Gastroesophageal sphincter (tissue), 4 donors: ENCODE data around the gene IFI16. TPM values are rescaled to one million over a fixed set of nuclear protein-coding genes. Genes with fewer than 3 reads are reported as not detected.

ENCODE experiments used
- ATAC-seq: fragments of 150-250 bp; one replicate; pipeline ENCODE4 v1.9.1; 2016; ENCODE audit warnings: mild to moderate bottlenecking, moderate library complexity
- H3K27ac ChIP-seq, 4 donors: fragments of 200-600 bp; sonication (generic) in 3 of 4; 1 replicate in 3 of 4; 2 replicates in 1 of 4; pipeline ENCODE4 v1.5.1; 2016 to 2019
- H3K27me3 ChIP-seq: fragments of 200-600 bp; sonication (generic); one replicate; pipeline ENCODE4 v1.5.1; 2019
- H3K36me3 ChIP-seq, 2 donors: fragments of 200-600 bp; sonication (generic); one replicate each; pipeline ENCODE4 v1.5.1; 2019; ENCODE audit warnings: control low read depth in 1 of 2
- H3K4me1 ChIP-seq, 3 donors: fragments of 200-600 bp; sonication (generic); 1 replicate in 2 of 3; 2 replicates in 1 of 3; pipeline ENCODE4 v1.5.1; 2016 to 2019; ENCODE audit warnings: control low read depth in 2 of 3
- H3K4me3 ChIP-seq, 2 donors: fragments of 200-600 bp; sonication (generic); one replicate each; pipeline ENCODE4 v1.5.1; 2019; ENCODE audit warnings: mild to moderate bottlenecking in 1 of 2, moderate library complexity in 1 of 2
- H3K9me3 ChIP-seq, 3 donors: fragments of 200-600 bp; sonication (generic); one replicate each; pipeline ENCODE4 v1.5.1; 2017 to 2019; ENCODE audit warnings: control low read depth in 2 of 3
- CTCF ChIP-seq, 4 experiments: fragments of 200-600 bp in 2 of 4; fragments of 450-650 bp in 2 of 4; sonication (generic) in 1 of 4; IDR thresholded peaks; one replicate each; pipeline ENCODE4 v1.5.1; 2017 to 2019; ENCODE audit warnings: antibody characterized with exemption in 4 of 4, mild to moderate bottlenecking in 2 of 4, moderate library complexity in 2 of 4
- EP300 ChIP-seq: sonication (generic); formaldehyde crosslinking; IDR thresholded peaks from one replicate; pipeline ENCODE4 v1.6.1; 2017; ENCODE audit warnings: antibody characterized with exemption, mild to moderate bottlenecking
- POLR2A ChIP-seq, 2 donors: fragments of 450-650 bp; IDR thresholded peaks; one replicate each; pipeline ENCODE4 v1.6.1; 2017; ENCODE audit warnings: antibody characterized with exemption in 2 of 2, mild to moderate bottlenecking in 2 of 2, moderate library complexity in 1 of 2
- POLR2AphosphoS5 ChIP-seq: sonication (generic); formaldehyde crosslinking; IDR thresholded peaks from one replicate; pipeline ENCODE4 v1.6.1; 2017; ENCODE audit warnings: antibody characterized with exemption
- WGBS, 2 donors: methylation state at CpG; one replicate each; pipeline ENCODE4 v1.1.5; 2018; ENCODE audit warnings: low coverage in 1 of 2; 5-methylcytosine and 5-hydroxymethylcytosine counted together
- total RNA-seq, 4 donors: library from RNA; depleted of rRNA; stranded (reverse); fragments of >200 nt; gene quantifications; one replicate each; pipeline ENCODE4 v1.1.0, GENCODE V29; 2016

IFI16 gene
- total RNA-seq, 4 donors from 2014 or later: 25.2 to 73.4 (median 47.5) TPM

DNA sequence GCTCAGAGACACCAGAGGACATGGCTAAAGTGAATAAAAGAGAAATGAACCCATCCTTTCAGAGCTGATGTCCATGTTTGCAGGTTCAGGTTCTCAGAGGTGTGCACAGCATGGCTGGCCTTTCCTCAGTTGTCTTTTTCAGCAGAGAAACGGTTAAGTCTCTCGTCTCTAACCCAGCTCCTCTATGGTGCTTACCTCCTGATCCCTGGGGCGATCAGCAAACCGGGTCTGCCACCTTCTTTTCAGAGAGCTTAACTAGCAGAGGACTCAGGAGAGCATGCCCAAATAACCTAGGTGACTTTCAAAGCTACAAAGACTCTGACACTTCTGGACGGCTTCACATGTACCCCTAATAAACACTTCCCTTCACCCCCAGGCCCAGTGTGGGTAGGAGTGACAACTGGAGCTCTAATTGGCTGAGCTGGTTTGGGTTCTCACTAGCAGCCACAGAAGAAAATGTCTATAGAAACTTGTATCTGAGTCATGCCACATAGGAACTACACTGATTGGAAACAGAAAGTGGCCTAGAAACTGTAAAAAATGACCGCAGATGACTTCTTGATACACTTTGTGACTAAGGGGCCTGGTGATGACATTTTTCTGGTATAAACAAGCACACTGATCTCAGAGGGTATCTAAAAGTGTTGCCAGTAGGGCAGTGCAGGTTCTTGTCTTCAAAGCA, 66.9 kb downstream of the IFI16 start, which contains the start of gene AIM2:
Gene AIM2, minus strand, starts transcription at position 329 of the 682 bp plus-strand sequence. CDS start 3,267 bp downstream, outside the sequence.
- ATAC-seq: no peak
- Histone ChIP-seq H3K4me1 (no peaks in the 10 kb centered on the region), H3K27ac (peak within 1 kb of the TSS in 1 of 4 donors; percentile 14)

GRCh38 chr1:159077120-159077961, 67.6 kb downstream of the IFI16 start:
- Histone ChIP-seq H3K4me3 (no peak overlapping the region), H3K27ac (peak overlapping the region in 1 of 4 donors; percentile 14), H3K4me1 (no peaks in the 10 kb centered on the region), H3K27me3 (no peaks in the 10 kb centered on the region), H3K36me3 (no peaks in the 10 kb centered on the region), H3K9me3 (no peaks in the 10 kb centered on the region)
- TF ChIP-seq POLR2AphosphoS5 (no peak), EP300 (no peak), CTCF (IDR thresholded peaks at IDR 0.05) (no peak), POLR2A (IDR thresholded peaks at IDR 0.05) (no peak)
- 82 to 88% methylated on average over 10 to 12 of the region's 12 CpGs for WGBS, 2 donors
- no peak for ATAC-seq

More for the DNA sequence above, 66.9 kb downstream of the IFI16 start, which contains the start of gene AIM2:
- Histone ChIP-seq H3K36me3 (no peaks in the 10 kb centered on the region), H3K9me3 (no peaks in the 10 kb centered on the region), H3K27me3 (no peaks in the 10 kb centered on the region), H3K4me3 (no peak within 1 kb of the TSS)
- TF ChIP-seq POLR2A (IDR thresholded peaks at IDR 0.05) (no peak), EP300 (no peak), POLR2AphosphoS5 (no peak), CTCF (IDR thresholded peaks at IDR 0.05) (no peak)
- 59 to 76% methylated on average over 5 to 6 of the region's 6 CpGs for WGBS, 2 donors

DNA sequence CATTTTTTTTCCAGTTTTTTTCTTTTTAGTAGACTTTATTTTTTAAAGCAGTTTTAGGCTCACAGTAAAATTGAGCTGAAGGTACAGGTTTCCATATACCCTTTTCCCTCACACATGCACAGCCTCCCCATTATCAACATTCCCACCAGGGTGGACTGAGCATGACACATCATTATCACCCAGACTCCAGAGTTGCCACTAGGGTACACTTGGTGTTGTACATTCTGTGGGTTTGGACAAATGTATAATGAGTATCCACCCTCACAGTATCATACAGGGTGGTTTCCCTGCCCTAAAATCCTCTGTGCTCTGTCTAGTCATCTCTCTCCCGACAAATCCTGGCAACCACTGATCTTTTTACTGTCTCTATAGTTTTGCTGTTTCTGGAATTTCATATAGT, 69.8 kb downstream of the IFI16 start:
- Histone ChIP-seq H3K4me1 (no peaks in the 10 kb centered on the region), H3K36me3 (no peaks in the 10 kb centered on the region), H3K4me3 (no peak overlapping the region), H3K27me3 (no peaks in the 10 kb centered on the region), H3K9me3 (no peaks in the 10 kb centered on the region), H3K27ac (no peak overlapping the region)
- WGBS, 2 donors: 56 to 80% methylated on average over 1 of the region's 1 CpG
- TF ChIP-seq CTCF (IDR thresholded peaks at IDR 0.05) (no peak), POLR2AphosphoS5 (no peak), POLR2A (IDR thresholded peaks at IDR 0.05) (no peak), EP300 (no peak)
- ATAC-seq: no peak

DNA sequence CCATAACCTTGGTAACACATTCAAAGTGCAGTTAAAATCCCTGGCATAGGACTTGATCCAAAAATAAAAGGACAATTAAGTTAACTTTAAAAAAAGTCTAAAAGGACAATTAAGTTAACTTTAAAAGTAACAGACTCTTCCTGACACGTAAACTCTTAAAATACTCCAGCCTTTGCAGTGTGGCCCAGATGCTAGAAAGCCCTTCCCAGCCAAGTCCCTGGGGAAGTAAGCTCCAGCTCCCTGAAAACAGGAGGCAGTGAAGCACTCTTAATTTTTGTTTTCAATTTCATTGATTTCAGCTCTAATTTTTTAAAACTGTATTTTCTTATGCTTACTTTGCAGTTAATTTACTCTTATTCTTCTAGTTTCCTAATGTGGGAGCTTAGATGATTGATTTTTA, 71.9 kb downstream of the IFI16 start:
- WGBS, 2 donors: 17% methylated on average over 1 of the region's 1 CpG
- Histone ChIP-seq H3K27me3 (no peaks in the 10 kb centered on the region), H3K9me3 (no peaks in the 10 kb centered on the region), H3K4me3 (no peak overlapping the region), H3K4me1 (no peaks in the 10 kb centered on the region), H3K36me3 (no peaks in the 10 kb centered on the region), H3K27ac (no peak overlapping the region)
- TF ChIP-seq POLR2A (IDR thresholded peaks at IDR 0.05): no peak
- no peak for TF ChIP-seq CTCF (IDR thresholded peaks at IDR 0.05)
- no peak for TF ChIP-seq EP300
- TF ChIP-seq POLR2AphosphoS5: no peak
- ATAC-seq: no peak
